ENCODE measurements around the gene CMYA5.

Gene CMYA5

DNA sequence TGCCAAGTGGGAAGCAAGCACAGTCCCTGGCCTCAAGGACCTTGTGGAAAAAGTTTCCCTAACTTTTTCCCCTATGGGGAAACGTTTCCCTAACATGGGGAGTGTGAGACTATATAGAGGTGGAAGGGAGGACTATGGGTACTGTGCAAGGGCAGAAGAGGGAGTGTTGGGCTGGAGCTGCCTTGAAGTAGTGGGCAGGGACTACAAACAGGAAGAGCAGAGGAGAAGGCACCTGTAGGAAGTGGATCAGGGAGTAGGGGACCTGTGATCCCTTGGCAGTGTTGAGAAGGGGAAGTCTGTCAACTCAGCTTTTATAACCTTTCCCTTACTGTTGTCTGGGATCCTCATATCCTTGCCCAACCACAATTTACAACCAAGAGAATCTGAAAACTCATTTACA lies 1.4 kb downstream of the CMYA5 start:
- ChIA-PET CTCF (interaction anchor here (1.3 to 2.3 kb wide), 2 partner anchors 10 to 15 kb away, joined by 3 to 8 read pairs; no protein-coding TSS in a partner anchor), POLR2A (no interaction called here)
- no peak for TF ChIP-seq CTCF (IDR thresholded peaks at IDR 0.05; ENCODE audit: control extremely low read depth, extremely low read depth, low read depth, missing control alignments)
- DNase-seq (ENCODE audit: extremely low spot score): no peak

DNA sequence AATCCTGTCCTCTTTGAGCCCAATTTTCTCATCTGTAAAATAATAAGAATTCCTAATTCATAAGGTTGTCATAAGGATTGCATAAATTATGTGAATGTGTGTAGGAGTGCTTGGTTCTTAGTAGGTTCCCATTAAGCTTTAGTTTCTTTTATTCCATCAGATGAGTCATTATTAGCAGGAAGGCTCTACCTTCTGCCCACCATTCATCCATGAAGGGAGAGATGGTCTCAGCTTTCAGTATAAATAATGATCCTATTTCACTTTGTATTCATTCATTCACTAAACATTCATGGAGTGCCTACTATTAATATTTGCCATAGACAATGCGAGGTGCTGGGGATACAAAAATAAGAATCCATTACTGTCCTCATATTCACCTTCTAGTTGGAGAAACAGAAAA lies 3.0 kb downstream of the CMYA5 start:
- CTCF ChIA-PET: interaction anchor here (1.7 to 2.9 kb wide), 2 partner anchors 9 to 11 kb away, joined by 7 to 13 read pairs; no protein-coding TSS in a partner anchor
- DNase-seq (ENCODE audit: extremely low spot score): no peak
- TF ChIP-seq CTCF (IDR thresholded peaks at IDR 0.05; ENCODE audit: control extremely low read depth, extremely low read depth, low read depth, missing control alignments): no peak
- POLR2A ChIA-PET: no interaction called here

DNA sequence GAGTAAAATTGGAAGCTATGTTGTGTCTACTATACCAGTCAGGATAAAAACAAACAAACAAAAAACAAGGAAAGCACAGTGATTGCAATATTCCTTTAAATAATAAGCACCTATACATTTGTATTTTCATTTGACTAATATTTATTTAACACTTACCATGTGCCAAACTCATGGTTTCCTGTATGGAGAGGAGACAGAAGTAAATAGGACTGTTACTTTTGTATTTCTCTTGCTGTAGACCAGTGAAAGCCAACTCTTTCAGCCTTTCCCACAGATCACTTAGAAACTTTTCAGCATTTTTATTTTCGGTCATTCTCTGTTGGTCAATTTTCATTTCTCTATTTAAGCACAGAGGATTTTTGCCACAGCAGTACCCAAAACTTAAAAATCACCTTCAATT lies 4.5 kb downstream of the CMYA5 start:
- POLR2A ChIA-PET: no interaction called here
- no peak for DNase-seq (ENCODE audit: extremely low spot score)
- no peak for TF ChIP-seq CTCF (IDR thresholded peaks at IDR 0.05; ENCODE audit: control extremely low read depth, extremely low read depth, low read depth, missing control alignments)
- CTCF ChIA-PET: interaction anchor here (0.9 to 2.9 kb wide), 4 partner anchors 8 to 389 kb away, joined by 3 to 13 read pairs (median 4); no protein-coding TSS in a partner anchor

DNA sequence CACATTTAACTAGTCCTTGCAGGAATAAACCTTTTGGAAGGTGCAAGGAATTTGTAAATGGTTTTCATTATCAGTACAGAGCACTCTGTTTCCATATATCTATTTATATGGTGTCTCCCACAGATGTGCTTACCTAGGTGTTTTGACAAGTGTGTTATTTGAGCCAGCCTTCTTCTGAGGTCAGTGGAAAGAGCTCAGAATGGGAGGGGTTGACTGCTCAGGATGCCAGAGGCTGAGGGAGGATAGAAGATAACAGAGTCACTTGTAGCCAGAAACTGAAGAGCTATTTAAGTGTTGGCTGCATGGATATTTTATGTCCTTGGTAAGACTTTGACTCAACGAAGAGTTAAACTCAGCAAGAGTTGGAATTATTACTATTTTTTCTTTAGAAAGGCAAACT lies 5.0 kb downstream of the CMYA5 start:
- DNase-seq (ENCODE audit: extremely low spot score): no peak
- POLR2A ChIA-PET: no interaction called here
- CTCF ChIA-PET: interaction anchor here (0.9 to 2.9 kb wide), 5 partner anchors 8 to 388 kb away, joined by 3 to 13 read pairs (median 4); no protein-coding TSS in a partner anchor
- no peak for TF ChIP-seq CTCF (IDR thresholded peaks at IDR 0.05; ENCODE audit: control extremely low read depth, extremely low read depth, low read depth, missing control alignments)

GRCh38 chr5:79695526-79695925 lies 5.9 kb downstream of the CMYA5 start:
- ChIA-PET CTCF (interaction anchor here (1.4 kb wide), 1 partner anchor 13 kb away, joined by 4 read pairs; no protein-coding TSS in a partner anchor), POLR2A (no interaction called here)
- TF ChIP-seq CTCF (IDR thresholded peaks at IDR 0.05; ENCODE audit: control extremely low read depth, extremely low read depth, low read depth, missing control alignments): no peak
- no peak for DNase-seq (ENCODE audit: extremely low spot score)

- peak; percentile 22 for DNase-seq (ENCODE audit: extremely low spot score)
- ChIA-PET POLR2A (no interaction called here), CTCF (interaction anchor here (1.3 to 2.1 kb wide), 4 partner anchors 10 to 386 kb away, joined by 3 to 9 read pairs (median 4); no protein-coding TSS in a partner anchor)
- no peak for TF ChIP-seq CTCF (IDR thresholded peaks at IDR 0.05; ENCODE audit: control extremely low read depth, extremely low read depth, low read depth, missing control alignments)
Measured at GRCh38 chr5:79697222-79698170, 7.9 kb downstream of the CMYA5 start.

Measured in GM10248 (cell line).